Stimulated activated CD8-positive, alpha-beta memory T cell treated with anti-CD3 and anti-CD28 coated beads, Interleukin-2, amount 100 ng/mL, for 48 hours (primary cell): ENCODE results near the gene UBA1.

Experiments used
- DNase-seq, 2 donors: peaks; one replicate each; pipeline ENCODE4 v3.0.0-alpha.2; 2020; ENCODE audit warnings: low read depth in 2 of 2

UBA1 gene

DNA sequence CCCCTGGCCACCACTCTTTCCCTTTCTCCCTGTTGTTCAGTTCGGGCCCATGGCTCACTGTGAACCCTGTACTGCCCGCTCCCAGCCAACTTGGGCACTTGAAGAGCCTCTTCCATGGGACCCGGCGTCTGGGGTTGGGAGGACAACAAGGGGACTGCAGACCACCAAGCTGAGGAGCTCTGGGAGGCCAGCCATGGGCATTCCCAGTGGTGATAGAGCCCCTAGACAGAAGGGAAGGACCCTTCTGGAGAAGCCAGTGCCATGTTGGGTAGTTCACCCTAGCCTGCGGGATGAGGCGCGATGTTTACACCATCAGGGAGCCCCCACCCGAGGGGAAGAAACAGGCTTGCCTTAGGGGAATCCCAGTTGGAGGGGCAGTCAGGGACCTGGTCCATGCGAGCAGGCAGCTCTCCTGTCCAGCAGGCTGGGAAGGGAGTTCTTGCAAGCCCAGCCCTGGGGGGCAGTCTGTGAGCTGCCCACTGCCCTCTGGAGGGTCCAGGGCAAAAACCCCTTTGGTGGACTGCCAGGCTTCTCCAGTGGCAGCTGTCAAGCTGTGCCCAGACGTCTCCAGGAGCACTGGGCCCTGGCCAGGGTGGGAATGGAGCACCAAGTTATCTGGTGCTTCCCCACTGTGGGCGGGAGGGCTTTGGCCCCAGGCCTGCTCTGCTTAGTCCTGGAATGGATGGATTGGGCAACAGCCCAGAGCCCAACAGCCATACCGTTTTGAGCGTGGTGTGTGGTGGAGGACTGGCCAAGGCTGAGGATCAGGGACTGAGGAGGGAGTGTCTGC lies 23.7 kb upstream of the UBA1 start:
- DNase-seq, result no peak

DNA sequence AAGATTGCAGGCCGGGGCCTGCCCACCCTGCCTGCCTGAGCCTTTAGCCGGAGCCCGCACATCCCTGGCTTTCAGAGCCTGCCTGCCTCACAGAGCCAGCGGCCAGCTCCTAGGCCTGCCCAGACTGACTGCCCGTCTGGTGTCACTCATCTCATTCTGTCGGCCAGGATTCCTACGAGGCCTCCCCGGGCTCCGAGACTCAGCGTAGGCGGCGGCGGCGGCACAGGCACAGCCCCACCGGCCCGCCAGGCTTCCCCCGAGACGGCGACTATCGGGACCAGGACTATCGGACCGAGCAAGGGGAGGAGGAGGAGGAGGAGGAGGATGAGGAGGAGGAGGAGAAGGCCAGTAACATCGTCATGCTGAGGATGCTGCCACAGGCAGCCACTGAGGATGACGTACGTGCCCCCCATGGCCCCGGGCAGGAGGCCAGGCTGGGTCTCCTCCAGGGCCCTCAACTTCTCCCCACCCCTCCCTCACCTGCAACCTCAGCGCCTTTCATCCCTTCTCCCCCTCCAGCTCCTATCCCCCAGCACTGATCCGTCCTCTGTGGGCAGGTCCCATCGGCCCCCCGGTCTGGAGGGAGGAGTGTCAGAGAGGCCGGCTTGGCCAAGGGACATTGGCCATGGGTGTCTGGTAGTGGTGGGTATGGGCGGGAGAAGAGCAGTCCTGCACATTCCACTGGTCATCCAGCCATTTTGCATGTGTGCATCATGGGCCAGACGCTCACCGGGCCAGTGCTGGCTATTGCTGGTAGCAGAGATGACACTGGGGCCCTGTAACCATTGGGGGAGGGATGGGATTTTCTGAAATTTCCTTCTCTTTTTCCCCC lies 22.6 kb upstream of the UBA1 start:
- no peak for DNase-seq

DNA sequence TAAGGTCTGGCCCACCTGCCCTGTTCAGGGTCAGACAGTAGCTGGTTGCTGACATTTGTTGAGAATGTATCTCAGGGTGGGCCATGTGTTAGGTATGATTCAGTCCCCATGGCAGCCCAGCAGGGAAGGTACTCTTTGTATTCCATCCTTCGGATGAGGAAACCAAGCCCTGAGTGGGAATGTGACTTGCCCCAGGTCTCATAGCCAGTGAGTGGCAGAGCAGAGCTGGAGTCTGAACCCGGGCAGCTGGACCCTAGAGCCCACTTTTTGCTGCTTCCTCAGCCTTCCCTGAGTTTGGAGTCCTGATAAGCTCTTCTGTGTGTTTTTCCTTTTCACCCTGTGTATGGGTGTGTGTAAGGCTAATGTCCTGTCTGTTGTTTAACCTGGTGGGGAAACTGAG lies 21.6 kb upstream of the UBA1 start:
- no peak for DNase-seq

DNA sequence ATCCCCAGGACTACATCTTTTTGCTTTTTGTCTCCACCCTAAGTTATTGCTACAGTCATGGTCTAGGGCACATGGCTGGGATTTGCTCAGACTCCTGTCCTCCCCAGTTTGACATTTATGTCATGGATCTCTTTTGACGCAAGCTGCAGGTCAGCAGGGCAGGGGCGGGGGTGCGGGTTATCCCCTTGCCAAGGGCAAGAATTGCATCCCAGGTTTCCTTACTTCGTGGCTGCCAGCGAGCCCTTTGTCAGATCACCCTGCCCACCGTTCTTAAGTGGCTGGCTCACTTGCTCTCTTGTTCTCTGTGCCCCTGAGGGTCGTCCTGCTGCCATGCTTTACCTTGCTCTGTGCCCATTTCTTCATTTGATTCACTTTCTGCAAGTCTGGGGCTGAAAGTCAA lies 21.1 kb upstream of the UBA1 start:
- no peak for DNase-seq

DNA sequence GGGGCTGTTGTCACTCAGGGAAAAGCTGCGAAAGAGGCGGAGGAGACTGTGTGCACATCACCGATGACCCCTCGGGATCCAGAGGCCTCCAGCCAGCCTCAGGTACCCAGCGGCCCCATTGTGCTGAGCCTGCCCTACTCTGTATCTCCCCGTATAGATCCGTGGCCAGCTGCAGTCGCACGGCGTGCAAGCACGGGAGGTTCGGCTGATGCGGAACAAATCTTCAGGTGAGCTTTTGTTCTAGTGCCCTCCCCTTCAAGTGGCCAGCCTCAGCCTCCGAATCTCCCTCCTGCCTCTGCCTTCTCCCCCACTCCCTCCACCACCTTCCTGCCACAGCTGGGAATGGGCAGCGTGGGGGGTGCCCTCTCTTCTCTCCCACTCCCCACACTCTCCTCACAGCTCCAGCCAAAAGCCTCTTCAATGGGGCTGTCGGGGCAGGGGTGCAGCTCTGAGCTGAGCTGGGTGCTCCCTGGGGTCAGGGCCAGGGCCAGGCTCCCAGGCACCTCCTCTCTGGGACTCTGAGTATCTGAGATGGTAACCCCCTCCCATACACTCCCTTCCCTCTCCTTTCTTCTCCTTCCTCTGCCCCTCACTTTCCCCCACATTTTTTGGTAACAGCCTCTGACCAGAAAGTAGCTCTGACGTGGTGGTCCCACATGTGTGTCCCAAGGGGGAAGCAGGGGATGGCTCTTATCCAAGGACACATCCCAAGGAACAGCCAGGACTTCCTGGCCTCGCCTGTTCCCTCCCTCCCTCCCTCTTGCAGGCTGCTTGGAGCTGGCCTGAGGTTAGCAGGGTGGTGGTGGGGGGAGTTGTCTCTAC lies 20.4 kb upstream of the UBA1 start:
- DNase-seq, result no peak

DNA sequence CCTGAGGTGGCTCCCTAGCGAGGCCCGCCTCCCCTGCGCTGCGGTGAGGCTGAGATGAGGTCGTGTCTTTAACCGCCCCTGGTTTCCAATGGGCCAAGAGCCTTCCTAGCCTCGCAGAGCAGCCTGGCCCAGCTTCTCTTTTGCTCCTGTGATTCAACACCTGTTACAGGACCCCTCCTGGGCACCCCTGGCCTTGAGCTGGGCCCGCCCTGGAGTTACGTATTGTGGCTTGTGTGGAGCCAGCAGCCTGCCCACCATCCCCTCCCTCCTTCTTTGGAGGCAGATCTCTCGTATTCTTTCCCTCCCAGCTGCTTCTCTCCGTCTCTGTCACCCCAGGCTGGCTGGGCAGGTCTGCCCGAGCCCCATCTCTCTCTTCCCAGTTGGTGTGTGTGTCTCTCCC lies 19.3 kb upstream of the UBA1 start:
- no peak for DNase-seq

DNA sequence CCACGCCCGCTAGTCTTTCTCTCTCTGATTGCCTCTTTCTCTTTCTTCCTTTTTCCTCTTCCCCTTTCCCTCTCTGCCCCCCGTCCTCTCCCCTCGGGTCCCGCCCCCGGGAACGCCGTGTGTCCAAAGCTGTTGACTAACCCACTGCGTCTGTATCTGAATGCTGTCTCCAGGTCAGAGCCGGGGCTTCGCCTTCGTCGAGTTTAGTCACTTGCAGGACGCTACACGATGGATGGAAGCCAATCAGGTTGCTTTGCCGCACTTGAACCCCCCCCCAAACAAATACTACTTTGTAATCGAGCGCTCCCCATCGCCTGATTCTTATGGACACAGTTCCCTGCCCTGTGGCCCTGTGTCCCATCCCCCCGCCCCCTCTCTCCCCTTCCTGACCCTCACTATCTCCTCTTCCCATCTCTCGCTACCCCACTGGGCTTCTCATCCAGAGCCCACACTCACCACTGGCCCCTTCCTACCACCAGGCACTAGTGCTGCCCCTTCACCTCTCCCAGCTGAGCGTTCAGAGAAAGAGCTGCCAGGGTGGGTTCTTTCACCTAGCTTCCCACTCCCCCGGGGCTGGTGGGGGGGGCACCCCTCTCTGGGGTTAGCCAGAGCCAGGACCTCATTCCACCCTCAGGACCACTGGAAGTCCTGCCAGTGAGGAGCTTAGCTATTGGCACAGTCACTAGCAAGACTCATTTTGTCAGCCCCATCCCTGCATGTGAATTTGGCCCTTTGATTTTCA lies 18.6 kb upstream of the UBA1 start:
- no peak for DNase-seq

DNA sequence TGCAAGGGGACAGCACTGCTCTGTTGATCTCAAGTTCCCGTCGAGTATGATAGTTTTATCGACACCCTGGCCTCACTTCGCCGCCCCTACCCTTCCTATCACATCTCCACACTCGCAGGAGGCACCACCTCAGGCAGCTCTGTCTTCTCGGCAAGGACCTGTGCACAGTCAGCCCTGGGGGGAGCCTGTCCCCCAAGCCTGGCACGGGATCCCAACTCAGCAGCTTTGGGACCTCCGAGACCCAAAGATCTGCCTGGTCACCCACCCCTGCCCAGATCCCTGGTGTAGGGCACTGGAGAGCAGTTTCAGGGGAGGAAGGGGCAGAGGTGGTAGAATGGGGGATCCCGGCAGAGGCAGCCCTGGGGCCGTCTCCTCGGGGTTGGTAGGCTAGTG lies 18.0 kb upstream of the UBA1 start:
- no peak for DNase-seq

DNA sequence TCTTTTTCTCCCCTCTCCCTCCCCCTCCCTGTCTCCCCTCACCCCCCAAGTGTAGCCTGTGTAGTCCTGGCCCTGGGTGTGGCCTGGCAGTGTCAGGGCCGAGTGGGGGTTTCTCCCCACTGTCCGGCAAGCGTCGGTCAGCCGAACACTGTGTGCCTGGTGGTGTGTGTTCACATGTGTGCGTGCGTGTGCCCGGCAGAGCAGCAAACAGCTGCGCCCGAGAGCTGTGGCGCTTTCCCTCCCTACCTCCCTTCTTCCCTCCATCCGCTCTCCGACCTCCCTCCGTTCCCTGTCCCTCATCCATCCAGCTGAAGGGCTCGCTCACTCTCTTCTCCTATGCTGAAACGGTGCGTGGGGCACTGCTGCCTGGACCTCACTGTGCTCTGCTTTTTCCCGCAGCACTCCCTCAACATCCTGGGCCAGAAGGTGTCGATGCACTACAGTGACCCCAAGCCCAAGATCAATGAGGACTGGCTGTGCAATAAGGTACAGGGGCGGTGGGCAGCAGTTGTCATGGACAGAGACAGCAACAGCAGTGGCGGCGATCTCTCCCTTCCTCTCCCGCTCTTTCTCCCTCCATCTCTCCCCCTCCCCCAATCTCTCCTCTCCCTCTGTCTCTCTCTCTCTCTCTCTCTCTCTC lies 17.4 kb upstream of the UBA1 start:
- no peak for DNase-seq

DNA sequence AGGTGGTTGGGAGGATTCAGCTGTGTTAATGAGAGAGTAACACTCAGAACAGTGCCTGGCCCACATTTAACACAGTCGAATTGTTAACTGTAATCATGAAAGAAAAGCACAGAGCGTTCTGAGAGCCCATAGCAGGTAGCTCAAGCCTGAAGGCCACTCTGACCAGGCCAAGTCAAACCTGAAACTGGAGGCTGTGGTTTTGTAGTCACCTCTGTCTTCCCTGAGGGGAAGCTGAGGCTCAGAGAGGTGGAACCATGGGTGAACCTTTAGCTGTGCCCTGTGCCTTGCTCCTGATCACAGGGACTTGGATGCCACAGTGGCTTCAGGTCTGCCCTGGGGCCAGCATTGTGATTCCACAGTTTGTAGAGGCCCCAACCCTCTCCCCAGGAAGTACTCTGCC lies 16.6 kb upstream of the UBA1 start:
- DNase-seq, result no peak

DNA sequence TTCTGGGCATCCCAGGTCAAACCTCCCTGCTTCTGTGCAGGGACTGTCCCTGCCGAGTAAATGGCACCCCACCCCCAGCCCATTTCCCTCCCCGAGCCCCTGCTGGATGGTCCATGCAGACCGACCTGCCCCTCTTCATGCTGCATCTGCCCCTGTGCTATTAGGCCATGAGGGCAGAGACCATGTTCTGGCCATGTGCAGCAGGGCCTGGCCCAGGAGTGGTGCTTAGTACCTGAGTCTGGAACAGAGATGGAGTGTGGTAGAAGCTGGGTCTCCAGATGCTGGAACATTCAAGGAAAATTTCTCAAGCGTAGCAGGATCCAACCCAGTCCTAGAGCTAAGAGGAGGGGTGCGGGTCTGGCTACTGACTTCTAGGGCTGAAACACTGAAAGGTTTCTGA lies 15.3 kb upstream of the UBA1 start:
- DNase-seq, result no peak

DNA sequence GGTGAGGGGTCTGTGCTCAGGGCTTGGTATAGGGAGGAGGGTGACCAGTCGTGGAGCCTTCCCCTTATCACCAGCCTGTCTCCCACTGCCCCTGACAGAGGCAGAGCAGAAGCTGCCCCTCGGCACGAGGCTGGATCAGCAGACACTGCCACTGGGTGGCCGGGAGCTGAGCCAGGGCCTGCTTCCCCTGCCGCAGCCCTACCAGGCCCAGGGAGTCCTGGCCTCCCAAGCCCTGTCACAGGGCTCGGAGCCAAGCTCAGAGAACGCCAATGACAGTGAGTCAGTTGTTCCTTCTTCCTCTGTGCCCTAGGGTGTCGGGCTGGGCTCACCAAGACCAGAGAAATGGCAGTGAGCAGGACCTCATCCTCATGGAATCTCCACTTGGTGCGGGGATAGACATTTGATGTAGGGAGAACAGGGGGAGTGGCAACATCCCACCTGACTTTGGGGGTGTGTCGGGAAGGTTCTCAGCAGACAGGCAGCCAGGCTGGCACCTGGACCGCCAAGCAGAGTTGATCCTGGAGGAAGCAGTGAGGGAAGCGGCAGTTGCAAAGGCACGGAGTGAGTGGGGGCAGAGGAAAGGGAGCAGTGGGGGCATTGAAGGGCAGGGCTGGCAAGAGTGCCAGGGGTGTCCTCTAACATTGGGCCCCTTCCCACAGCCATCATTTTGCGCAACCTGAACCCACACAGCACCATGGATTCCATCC lies 14.3 kb upstream of the UBA1 start:
- no peak for DNase-seq

DNA sequence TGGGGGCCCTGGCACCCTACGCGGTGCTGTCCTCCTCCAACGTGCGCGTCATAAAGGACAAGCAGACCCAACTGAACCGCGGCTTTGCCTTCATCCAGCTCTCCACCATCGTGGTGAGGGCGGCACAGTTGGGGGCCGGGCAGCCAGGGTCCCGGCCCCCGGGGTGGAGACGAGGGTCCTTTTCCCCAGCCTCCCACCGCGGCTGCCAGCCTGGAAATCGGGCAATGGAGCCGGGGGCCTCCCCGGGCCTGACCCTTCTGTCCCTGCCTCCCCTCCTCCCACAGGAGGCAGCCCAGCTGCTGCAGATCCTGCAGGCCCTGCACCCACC lies 13.7 kb upstream of the UBA1 start:
- DNase-seq, result no peak

DNA sequence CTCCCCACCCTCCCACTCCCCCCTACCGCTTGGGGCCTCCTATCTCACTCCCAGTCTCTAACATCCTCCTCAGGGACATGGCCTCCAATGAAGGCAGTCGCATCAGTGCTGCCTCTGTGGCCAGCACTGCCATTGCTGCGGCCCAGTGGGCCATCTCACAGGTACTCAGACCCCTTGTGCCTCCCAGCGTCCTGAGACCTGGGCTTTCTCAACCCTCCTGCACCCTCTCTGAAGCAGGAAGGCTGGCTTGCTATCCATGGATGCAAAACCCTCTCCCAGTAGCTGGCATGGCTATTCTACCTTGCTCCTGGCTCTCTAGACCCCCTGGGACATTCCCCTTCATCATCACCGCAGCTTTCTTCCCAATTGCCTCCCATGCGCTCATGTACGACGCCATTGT lies 13.3 kb upstream of the UBA1 start:
- DNase-seq, result no peak

DNA sequence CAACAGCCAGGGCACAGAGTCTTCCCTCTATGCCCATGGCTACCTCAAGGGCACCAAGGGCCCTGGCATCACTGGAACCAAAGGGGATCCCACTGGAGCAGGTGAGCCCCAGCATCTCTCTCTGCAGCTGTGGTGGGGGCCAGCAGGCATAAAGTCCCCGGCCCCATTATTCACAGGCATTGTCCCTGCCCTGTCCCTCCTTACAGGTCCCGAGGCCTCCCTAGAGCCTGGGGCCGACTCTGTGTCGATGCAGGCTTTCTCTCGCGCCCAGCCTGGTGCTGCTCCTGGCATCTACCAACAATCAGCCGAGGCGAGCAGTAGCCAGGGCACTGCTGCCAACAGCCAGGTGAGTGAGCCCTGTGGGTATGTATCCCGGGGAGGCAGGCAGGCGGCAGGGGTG lies 12.3 kb upstream of the UBA1 start:
- DNase-seq, result no peak

DNA sequence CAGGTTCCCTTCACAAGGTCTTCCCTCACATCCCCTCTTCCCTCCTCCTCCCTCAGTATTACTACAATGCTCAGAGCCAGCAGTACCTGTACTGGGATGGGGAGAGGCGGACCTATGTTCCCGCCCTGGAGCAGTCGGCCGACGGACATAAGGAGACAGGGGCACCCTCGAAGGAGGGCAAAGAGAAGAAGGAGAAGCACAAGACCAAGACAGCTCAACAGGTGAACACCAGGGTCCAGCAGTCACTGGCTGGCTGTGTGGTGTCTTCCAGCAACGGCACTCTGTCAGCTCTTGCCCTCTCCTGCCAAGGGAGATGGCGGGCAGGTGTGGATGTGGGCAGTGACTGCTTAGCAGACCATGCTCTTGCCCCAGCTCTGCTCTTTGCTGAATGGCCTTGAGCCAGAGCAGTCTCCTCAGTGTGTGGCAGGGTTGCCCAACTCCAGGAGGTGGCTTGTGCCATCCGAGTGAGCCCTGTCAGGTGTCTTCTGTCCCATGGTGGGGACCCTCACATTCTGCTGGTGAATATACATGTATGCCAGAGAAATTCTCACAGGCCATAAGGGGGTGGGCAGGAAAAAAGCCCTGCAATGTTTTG lies 11.4 kb upstream of the UBA1 start:
- no peak for DNase-seq

DNA sequence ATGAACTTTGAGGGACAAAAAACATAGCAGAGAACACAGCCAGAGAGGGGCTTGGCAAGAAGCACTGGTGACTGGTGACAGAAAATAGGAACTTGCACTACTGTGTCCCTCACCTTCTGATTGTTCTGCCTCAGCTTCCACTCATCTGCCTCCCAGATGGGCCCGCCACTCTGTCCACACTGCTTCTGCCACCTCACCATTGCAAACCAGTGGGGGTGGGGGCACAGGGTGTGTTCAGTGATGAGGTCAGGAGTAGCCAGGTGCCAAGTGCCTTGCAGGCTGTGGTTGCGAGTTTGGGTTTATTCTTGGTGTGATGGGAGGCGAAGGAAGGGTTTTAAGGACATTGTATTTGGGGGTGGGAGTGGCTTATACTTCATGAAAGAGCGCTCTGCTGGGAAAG lies 9.1 kb upstream of the UBA1 start:
- DNase-seq, result no peak

DNA sequence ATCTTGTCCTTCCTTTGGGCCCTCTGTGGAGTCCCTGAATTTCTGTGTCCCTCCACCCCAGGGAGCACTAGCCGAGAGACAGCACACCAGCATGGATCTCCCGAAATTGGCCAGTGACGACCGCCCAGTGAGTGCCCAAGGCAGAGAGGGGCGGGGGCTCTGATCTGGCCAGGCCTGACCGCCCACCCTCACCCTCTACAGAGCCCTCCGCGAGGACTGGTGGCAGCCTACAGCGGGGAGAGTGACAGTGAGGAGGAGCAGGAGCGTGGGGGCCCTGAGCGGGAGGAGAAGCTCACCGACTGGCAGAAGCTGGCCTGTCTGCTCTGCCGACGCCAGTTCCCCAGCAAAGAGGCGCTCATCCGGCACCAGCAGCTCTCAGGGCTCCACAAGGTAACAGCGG lies 8.4 kb upstream of the UBA1 start:
- DNase-seq, result no peak

DNA sequence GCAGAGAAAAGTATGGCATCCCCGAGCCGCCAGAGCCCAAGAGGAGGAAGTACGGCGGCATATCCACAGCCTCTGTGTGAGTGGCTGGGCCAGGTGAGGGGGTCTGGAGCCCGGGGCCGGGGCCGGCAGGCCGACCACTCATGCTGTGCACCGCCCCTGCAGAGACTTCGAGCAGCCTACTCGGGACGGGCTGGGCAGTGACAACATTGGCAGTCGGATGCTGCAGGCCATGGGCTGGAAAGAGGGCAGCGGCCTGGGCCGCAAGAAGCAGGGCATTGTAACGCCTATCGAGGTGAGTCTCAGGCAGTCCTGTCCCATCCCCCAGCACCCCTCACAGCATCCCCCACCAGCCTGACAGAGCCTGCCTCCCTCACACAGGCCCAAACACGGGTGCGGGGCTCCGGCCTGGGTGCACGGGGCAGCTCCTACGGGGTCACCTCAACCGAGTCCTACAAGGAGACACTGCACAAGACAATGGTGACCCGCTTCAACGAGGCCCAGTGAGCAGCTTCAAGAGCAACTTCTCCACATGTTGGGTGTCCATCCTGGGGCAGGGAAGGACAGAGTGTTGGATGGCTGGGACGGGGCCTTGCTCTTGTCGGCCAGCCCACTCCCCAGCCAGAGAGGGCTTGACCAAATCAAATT lies 7.4 kb upstream of the UBA1 start:
- no peak for DNase-seq

DNA sequence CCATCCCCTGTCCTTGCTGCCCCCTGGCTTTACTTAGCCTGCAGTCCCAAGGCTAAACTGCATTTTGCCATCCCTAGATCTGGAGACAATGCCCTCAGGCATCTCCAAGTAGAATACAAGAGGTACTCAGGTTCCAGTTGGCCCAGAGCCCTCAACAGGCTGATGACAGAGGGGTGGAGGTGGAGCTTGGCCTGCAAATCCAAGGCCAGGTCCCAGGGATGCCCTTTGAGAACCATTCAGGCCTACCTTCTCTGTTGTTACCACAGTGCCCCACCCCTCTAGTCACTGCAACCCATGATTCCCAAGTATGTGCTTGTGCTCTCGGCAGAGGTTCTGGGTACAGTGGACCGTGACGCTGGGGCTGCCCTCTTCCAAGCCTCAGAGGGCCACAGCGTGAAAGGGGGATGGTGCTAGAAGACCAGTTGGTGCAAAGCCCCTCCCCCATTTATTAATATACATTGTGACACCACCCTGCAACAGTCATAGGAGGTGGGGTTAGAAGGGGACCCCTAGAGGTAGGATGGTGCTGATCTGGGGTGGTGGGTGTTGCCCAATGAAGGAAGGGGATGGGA lies 6.4 kb upstream of the UBA1 start:
- DNase-seq, result no peak
